GM19455 (cell line): ENCODE measurements around the gene DMWD.
A peak's percentile ranks its signal among the peaks of the same experiment; 100 is the strongest.
"Not testable (repeated sequence)": the region's sequence is repeated elsewhere in the genome, so short reads cannot be mapped to it uniquely, and the experiment has no call there.

Experiments used
- ATAC-seq: cut with Tn5 transposase; IDR thresholded peaks from one replicate; pipeline ENCODE4 v1.9.1; 2021; ENCODE audit not compliant: unreplicated experiment

DMWD gene

GRCh38 chr19:45817010-45817724 is 24.5 kb upstream of the DMWD start:
- peak; percentile 78 for ATAC-seq

GRCh38 chr19:45816236-45817009 is 23.8 kb upstream of the DMWD start:
- ATAC-seq = no peak

- ATAC-seq = no peak
Measured at GRCh38 chr19:45815481-45816216, 23.0 kb upstream of the DMWD start.

- no peak for ATAC-seq
Measured at GRCh38 chr19:45814851-45815480, 22.3 kb upstream of the DMWD start, which contains the start of gene RSPH6A. TSS of gene RSPH6A (minus strand) at chr19:45815308. CDS start at chr19:45815176, 132 bp downstream.

DNA sequence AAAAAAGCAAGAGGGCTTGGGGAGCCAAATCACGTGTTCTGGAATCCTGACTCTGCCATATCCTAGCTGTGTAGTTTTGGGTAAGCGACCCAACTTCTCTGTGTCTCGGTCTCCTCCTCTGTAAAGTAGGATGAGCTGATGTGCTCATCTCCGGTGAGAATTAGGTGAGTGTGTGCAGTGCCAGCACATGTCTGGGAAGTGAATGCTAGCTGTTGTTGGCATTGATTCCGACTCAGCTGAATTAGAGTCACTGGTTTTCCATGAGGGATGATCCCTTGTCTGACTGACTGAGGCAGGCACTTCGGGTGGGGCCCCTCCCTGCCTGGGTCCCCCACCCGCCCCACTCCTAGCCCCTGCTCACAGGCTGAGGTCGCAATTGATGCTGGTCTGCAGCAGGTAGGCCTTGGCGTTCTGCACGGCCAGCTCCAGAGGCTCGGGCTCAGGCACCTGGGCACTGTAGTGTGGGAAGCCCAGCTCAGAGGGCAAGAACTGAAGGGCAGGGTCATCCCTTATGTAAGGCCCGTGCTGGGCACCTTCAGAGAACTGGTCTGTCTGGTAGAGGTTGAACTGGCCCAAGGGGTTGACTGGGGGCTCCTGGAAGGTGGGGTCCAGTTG is 21.6 kb upstream of the DMWD start:
- ATAC-seq = no peak

DNA sequence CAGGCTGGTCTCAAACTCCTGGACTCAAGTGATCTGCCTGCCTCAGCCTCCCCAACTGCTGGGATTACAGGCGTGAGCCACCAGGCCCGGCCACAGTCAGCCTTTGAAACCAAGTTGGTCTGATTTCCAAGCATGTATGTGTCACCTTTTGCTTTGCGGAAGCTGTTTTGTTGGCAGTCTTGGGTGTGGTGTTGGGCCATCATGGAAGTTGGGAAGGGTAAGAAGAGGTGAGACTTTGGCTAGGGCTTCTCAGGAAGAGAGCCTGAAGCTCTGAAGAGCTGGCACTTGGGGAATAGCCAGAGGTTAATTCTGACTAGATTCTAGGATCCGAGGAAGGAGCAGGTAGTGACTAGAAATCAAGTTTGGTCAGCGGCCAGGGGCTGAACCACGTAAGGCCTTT is 19.7 kb upstream of the DMWD start:
- ATAC-seq = no peak

GRCh38 chr19:45809643-45810159 is 17.1 kb upstream of the DMWD start:
- ATAC-seq = no peak

DNA sequence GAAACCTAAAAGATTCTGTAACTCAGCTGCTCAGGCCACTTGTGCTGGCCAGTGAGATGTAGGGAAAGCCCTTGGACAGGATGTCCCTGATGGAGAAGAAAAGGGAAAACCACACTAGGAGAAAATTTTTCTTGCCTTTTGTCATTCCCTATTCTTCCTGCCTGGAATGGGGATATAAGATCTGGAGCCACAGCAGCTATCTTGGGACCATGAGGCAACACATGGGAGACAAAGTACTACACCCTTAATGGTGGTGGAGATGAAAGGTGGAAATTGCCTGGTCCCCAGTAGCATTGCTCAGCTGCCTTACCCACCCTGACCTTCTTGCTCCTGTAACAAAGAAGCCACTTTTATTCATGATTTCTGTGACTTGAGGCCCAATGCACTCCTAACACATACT is 13.1 kb upstream of the DMWD start:
- ATAC-seq = no peak

DNA sequence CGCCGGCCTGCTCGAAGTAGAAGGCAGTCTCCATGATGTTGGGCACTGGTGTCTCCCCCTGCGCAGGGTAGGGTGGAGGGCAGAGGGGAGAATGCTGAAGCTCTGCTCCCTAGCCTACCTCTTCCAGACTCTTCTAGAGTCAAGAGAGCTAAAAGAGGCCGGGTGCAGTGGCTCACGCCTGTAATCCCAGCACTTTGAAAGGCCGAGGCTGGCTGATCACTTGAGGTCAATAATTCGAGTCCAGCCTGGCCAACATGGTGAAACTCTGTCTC is 12.2 kb upstream of the DMWD start:
- ATAC-seq = no peak

GRCh38 chr19:45804140-45804958 is 11.7 kb upstream of the DMWD start:
- ATAC-seq = no peak

DNA sequence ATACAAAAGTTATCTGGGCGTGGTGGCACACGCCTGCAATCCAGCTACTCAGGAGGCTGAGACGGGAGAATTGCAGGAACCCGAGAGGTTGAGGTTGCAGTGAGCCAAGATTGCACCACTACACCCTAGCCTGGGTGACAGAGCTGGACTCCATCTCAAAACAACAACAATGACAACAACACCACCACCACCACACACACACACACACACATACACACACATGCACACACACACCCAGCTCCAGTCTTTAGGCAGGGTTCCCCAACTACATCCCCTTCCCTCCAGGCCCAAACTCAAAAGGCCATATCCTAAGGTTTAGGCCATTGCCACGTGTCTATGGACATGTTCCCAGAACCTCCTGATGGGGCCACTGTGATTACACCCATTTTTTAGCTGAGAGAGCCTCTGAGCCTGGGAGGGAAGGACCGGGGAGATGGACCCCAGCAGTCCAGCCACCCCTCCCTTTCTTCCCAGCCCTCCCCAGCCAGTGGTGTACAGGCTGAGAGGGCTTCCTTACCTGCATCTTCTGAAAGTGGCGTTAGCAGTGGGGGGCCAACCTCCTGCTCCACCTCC is 9.0 kb upstream of the DMWD start:
- no peak for ATAC-seq

GRCh38 chr19:45800070-45800553 is 7.5 kb upstream of the DMWD start:
- no peak for ATAC-seq

GRCh38 chr19:45799541-45799940 is 6.9 kb upstream of the DMWD start:
- not testable (repeated sequence) for ATAC-seq

- no peak for ATAC-seq
Measured at GRCh38 chr19:45798995-45799517, 6.4 kb upstream of the DMWD start.

DNA sequence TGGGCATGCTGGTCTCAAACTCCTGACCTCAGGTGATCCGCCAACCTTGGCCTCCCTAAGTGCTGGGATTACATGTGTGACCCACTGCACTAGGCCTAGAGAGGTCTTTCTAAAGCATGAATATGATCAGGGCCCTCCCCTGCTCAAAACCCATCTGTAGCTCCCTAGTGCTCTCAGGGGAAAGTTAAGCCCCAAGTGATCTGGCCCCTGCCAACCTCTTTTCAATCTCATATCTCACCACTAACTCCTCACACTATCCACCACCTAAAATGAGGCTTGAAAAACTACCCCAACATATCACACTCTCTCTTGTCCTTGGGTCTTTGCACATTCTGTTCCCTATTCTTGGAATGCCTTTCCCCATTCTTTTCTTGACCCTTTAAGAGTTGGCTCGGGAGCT is 2.0 kb upstream of the DMWD start:
- ATAC-seq = no peak

DNA sequence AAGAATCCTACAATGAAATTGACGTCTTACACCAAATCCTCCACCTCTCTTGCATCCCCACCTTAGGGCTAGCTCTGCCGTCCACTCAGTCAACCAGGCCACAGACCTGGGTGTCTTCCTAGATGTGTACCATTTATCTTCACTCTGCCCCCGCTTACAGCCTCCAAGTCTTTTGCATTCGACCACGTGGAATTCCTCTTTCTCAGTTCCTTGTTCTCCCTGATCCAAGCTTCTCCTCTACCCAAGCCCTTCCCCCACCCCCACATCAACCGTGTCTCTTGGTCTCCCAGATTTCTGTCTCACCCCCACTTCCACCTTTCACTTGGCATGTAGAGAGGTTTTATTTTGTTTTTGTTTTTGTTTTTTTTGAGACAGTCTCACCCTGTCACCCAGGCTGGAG is 1.2 kb upstream of the DMWD start:
- ATAC-seq = no peak

DNA sequence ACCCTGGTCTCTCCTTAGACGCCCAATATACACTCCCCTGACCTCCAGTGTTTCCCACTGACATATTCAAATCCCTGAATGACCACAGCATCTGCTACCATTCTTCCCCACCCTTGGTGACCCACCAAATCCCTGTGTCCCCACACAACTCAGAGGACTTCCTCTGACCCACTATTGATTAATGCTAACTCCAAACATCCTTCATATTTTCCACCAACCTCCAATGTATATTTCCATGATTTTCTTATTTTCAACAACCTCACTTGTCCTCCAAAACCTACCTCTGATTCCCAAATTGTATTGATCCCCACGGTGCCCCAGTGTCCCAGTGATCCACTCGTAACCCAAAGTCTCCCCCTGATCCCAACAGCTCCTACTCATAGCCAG is 526 bp upstream of the DMWD start:
- ATAC-seq = no peak

GRCh38 chr19:45791744-45792469 is 738 bp downstream of the DMWD start:
- ATAC-seq = peak; percentile 32

GRCh38 chr19:45790942-45791341 is 1.7 kb downstream of the DMWD start:
- no peak for ATAC-seq
